Measurements from ENCODE around the gene EGFL8.

DNA sequence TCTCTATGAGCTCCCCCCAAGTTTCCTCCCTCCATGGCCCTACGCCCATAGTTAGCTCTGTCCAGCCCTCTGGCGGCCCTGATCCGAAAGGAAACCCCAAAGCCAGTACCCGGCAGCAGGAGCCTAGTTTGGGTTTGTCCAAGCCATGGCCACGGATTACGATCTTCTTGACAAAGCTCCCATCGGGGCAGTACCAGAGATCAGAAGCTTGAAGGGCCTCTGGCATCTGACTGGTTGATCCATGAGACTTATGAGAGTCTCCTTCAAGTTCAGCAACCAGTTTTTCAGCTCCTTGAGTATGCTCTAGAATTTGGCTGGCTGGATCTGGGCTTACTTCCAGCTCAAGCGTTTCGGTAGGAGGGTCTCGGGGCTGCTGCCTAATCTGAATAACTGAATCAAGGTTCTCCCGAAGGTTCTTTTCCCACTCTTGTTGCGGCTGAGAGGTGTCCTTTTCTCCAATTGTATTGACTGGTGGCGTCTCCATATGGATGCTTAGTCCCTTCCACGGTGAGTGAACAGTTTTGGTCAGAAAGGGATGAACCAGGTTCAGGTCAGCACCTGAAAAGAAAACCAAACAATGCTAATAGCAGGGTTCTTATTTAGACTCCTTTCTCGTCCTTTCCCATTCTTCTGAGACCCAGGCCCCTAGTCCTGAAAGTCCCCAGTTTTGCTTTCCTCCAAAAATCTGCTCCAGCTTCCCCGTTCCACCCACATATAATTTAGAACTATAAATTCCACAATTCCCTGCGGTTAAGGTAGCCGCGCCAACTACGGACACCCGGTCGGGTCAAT is 34.9 kb upstream of the EGFL8 start:
- TF ChIP-seq, protein P1, sequence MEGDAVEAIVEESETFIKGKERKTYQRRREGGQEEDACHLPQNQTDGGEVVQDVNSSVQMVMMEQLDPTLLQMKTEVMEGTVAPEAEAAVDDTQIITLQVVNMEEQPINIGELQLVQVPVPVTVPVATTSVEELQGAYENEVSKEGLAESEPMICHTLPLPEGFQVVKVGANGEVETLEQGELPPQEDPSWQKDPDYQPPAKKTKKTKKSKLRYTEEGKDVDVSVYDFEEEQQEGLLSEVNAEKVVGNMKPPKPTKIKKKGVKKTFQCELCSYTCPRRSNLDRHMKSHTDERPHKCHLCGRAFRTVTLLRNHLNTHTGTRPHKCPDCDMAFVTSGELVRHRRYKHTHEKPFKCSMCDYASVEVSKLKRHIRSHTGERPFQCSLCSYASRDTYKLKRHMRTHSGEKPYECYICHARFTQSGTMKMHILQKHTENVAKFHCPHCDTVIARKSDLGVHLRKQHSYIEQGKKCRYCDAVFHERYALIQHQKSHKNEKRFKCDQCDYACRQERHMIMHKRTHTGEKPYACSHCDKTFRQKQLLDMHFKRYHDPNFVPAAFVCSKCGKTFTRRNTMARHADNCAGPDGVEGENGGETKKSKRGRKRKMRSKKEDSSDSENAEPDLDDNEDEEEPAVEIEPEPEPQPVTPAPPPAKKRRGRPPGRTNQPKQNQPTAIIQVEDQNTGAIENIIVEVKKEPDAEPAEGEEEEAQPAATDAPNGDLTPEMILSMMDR (IDR thresholded peaks at IDR 0.05) = no peak
- TF ChIP-seq POLR2A (IDR thresholded peaks at IDR 0.05) = no peak

Measured in Peyer's patch (tissue), 4 donors.